HG02623 (cell line): ENCODE data around the gene ZEB1.

Experiments
- ATAC-seq: cut with Tn5 transposase; IDR thresholded peaks from one replicate; pipeline ENCODE4 v1.9.1; 2021; ENCODE audit warnings: moderate library complexity; ENCODE audit not compliant: unreplicated experiment

Gene ZEB1

GRCh38 chr10:31318854-31319601 is at the start of gene ZEB1:
TSS of gene ZEB1 (plus strand) at chr10:31319216. CDS start at chr10:31319235, 19 bp downstream.
- ATAC-seq, result peak; percentile 31

GRCh38 chr10:31270954-31271353 is 48.1 kb upstream of the ZEB1 start:
- ATAC-seq, result no peak

GRCh38 chr10:31272841-31273240 is 46.2 kb upstream of the ZEB1 start:
- no peak for ATAC-seq

GRCh38 chr10:31273789-31274188 is 45.2 kb upstream of the ZEB1 start:
- ATAC-seq, result no peak

GRCh38 chr10:31274310-31274709 is 44.7 kb upstream of the ZEB1 start:
- no peak for ATAC-seq

- ATAC-seq, result no peak
Measured at GRCh38 chr10:31278279-31278941, 40.6 kb upstream of the ZEB1 start.

- no peak for ATAC-seq
Measured at GRCh38 chr10:31280972-31281371, 38.0 kb upstream of the ZEB1 start.

- ATAC-seq, result no peak
Measured at GRCh38 chr10:31288001-31288400, 31.0 kb upstream of the ZEB1 start.

- ATAC-seq, result no peak
Measured at GRCh38 chr10:31288962-31289361, 30.1 kb upstream of the ZEB1 start.

- ATAC-seq, result no peak
Measured at GRCh38 chr10:31290386-31290785, 28.6 kb upstream of the ZEB1 start.

- ATAC-seq, result no peak
Measured at GRCh38 chr10:31291123-31291522, 27.9 kb upstream of the ZEB1 start.

GRCh38 chr10:31294558-31294957 is 24.5 kb upstream of the ZEB1 start:
- no peak for ATAC-seq

- no peak for ATAC-seq
Measured at GRCh38 chr10:31296754-31297153, 22.3 kb upstream of the ZEB1 start.

- ATAC-seq, result no peak
Measured at GRCh38 chr10:31299119-31299518, 19.9 kb upstream of the ZEB1 start.

GRCh38 chr10:31303212-31303611 is 15.8 kb upstream of the ZEB1 start:
- ATAC-seq, result no peak

GRCh38 chr10:31304291-31304970 is 14.6 kb upstream of the ZEB1 start:
- no peak for ATAC-seq

- ATAC-seq, result no peak
Measured at GRCh38 chr10:31313396-31313795, 5.6 kb upstream of the ZEB1 start.

- ATAC-seq, result no peak
Measured at GRCh38 chr10:31314256-31315150, 4.5 kb upstream of the ZEB1 start.

- no peak for ATAC-seq
Measured at GRCh38 chr10:31315453-31315852, 3.6 kb upstream of the ZEB1 start.

- no peak for ATAC-seq
Measured at GRCh38 chr10:31317171-31317570, 1.8 kb upstream of the ZEB1 start.
